Small intestine (tissue), 7 donors: Measurements from ENCODE around the gene CD99L2. TPM values are rescaled to one million over a fixed set of nuclear protein-coding genes. Genes with fewer than 3 reads are reported as not detected.

Experiments
- DNase-seq, 2 donors: peaks; one replicate each; pipeline versions ENCODE4 v3.0.0 to v3.0.0-alpha.2; 2013
- FAIRE-seq: peaks from 2 replicates; lab custom pipeline; 2012; peaks lifted over from hg19 to GRCh38; lab: Jason Lieb, UNC
- H3K27ac ChIP-seq, 3 donors: one replicate each; pipeline ENCODE4 v1.5.1; 2013; ENCODE audit warnings: low read length in 2 of 3, mild to moderate bottlenecking in 2 of 3, control low read depth in 1 of 3, inconsistent platforms in 1 of 3, low read depth in 1 of 3, moderate library complexity in 1 of 3
- H3K27me3 ChIP-seq, 3 donors: one replicate each; pipeline ENCODE4 v1.6.1; 2013; ENCODE audit warnings: low read length in 3 of 3, inconsistent platforms in 1 of 3; ENCODE audit not compliant: control insufficient read depth in 3 of 3, insufficient read depth in 3 of 3
- H3K36me3 ChIP-seq, 3 donors: one replicate each; pipeline ENCODE4 v1.6.1; 2013; ENCODE audit warnings: low read length in 3 of 3, inconsistent platforms in 1 of 3, low read depth in 1 of 3, mild to moderate bottlenecking in 1 of 3, moderate library complexity in 1 of 3; ENCODE audit not compliant: control insufficient read depth in 3 of 3, insufficient read depth in 2 of 3
- H3K4me1 ChIP-seq, 3 donors: one replicate each; pipeline ENCODE4 v1.6.1; 2013; ENCODE audit warnings: low read length in 2 of 3, inconsistent platforms in 1 of 3, low read depth in 1 of 3, mild to moderate bottlenecking in 1 of 3, moderate library complexity in 1 of 3; ENCODE audit not compliant: control insufficient read depth in 3 of 3, insufficient read depth in 2 of 3
- H3K4me3 ChIP-seq, 3 donors: one replicate each; pipeline ENCODE4 v1.5.1; 2013; ENCODE audit warnings: low read length in 3 of 3, control low read depth in 1 of 3, inconsistent platforms in 1 of 3, low read depth in 1 of 3, mild to moderate bottlenecking in 1 of 3, moderate library complexity in 1 of 3
- H3K9me3 ChIP-seq, 2 donors: one replicate each; pipeline ENCODE4 v1.6.1; 2013; ENCODE audit warnings: low read depth in 1 of 2, low read length in 1 of 2; ENCODE audit not compliant: control insufficient read depth in 2 of 2, insufficient read depth in 1 of 2
- WGBS, 3 donors: extraction: QIAGEN DNeasy Blood & Tissue Kit; methylation state at CpG; one replicate each; pipeline ENCODE4 v1.1.7; 2013; 5-methylcytosine and 5-hydroxymethylcytosine counted together
- polyA plus RNA-seq, 4 donors: library from polyadenylated mRNA; stranded (reverse) in 3 of 4; unstranded in 1 of 4; fragments of 200-250 nt in 3 of 4; fragments of 120-200 nt in 1 of 4; gene quantifications; one replicate each; pipeline versions ENCODE4 v1.2.1 to v1.2.3, GENCODE V29; 2013
- donor health status: healthy with polysubstance abuse.
- donor health status: control.
- donor health status: control.
- donor health status: Bipolar disorder and iron deficiency.
- donor health status: healthy.

The CD99L2 gene
- polyA plus RNA-seq, 4 donors = 5.9 to 20.5 (median 12.3) TPM

DNA sequence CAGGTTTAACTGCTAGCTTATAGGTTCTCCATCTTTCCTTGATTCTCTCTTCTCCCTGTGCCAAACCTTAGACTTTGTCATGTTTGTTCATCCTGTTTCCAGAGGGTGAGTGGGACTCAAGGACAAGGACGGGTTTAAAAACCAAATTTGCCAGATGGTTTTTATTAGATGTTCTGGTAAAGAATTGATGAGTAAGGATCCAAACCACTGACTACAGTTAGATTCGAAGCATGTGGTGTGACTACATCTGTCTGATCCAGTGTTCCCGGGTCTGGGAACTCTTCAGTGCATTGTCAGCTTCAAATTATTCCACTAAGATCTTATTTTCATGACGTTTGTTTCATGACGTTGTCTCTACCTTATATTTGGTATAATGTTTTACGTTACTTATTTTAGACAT is 167.7 kb downstream of the CD99L2 start:
- Histone ChIP-seq H3K9me3 (no peaks in the 10 kb centered on the region), H3K36me3 (peaks cover 0 to 7% (median 0%) of the 10 kb centered on the region in 3 donors), H3K27ac (no peak overlapping the region), H3K4me1 (no peaks in the 10 kb centered on the region), H3K4me3 (no peak overlapping the region), H3K27me3 (no peaks in the 10 kb centered on the region)
- no peak for FAIRE-seq
- DNase-seq = no peak
- WGBS, 3 donors = 73 to 93% (median 89%) methylated on average over 6 of the region's 6 CpGs

GRCh38 chrX:150729956-150730355 is 168.5 kb downstream of the CD99L2 start:
- H3K4me1 ChIP-seq = no peaks in the 10 kb centered on the region
- no peak overlapping the region for H3K27ac ChIP-seq
- no peak overlapping the region for H3K4me3 ChIP-seq
- H3K9me3 ChIP-seq = no peaks in the 10 kb centered on the region
- H3K36me3 ChIP-seq = peaks cover 0 to 7% (median 0%) of the 10 kb centered on the region in 3 donors
- no peaks in the 10 kb centered on the region for H3K27me3 ChIP-seq
- FAIRE-seq (no peak), DNase-seq (no peak)
- WGBS, 3 donors = 73 to 82% (median 74%) methylated on average over 5 of the region's 5 CpGs

GRCh38 chrX:150719621-150720020 is 178.8 kb downstream of the CD99L2 start:
- no peaks in the 10 kb centered on the region for H3K27me3 ChIP-seq
- FAIRE-seq (no peak), DNase-seq (no peak)
- 75 to 98% (median 88%) methylated on average over 4 of the region's 4 CpGs for WGBS, 3 donors
- H3K4me3 ChIP-seq = no peak overlapping the region
- no peaks in the 10 kb centered on the region for H3K36me3 ChIP-seq
- H3K9me3 ChIP-seq = no peaks in the 10 kb centered on the region
- H3K4me1 ChIP-seq = no peaks in the 10 kb centered on the region
- no peak overlapping the region for H3K27ac ChIP-seq

Other genes starting within 250 kb of the CD99L2 start
- gene MTMR1, start 205.3 kb downstream of the CD99L2 start, polyA plus RNA-seq = 10 to 100 TPM in 1 of 4 donors, 1 to 10 TPM in 3; 5.6 to 18.1 (median 6.4) TPM
- gene HMGB3, start 84.7 kb upstream of the CD99L2 start, polyA plus RNA-seq = 10 to 100 TPM; 14.1 to 53.7 (median 30.6) TPM